Activated T-helper 2 cell treated with anti-CD3 and anti-CD28 coated beads, Interferon-gamma antibody, Interleukin-2, Interleukin-4, amounts not matched to agents 10 μg/mL and 5 μg/mL and 100 μg/mL, durations not matched to agents 14 hours and 24 hours and 36 hours (primary cell): Measurements from ENCODE around the gene PRKCA. TPM values are rescaled to one million over a fixed set of nuclear protein-coding genes. Genes with fewer than 3 reads are reported as not detected.
A peak's percentile ranks its signal among the peaks of the same experiment; 100 is the strongest.
"Not testable (repeated sequence)": the region's sequence is repeated elsewhere in the genome, so short reads cannot be mapped to it uniquely, and the experiment has no call there.

Experiments
- DNase-seq: peaks from one replicate; pipeline ENCODE4 v3.0.0; 2021; ENCODE audit warnings: low spot score
- H3K27ac Mint-ChIP-seq: one replicate; pipeline ENCODE4 v1.8.0; 2021; ENCODE audit warnings: mixed read lengths
- H3K27me3 Mint-ChIP-seq: one replicate; pipeline ENCODE4 v1.8.0; 2021; ENCODE audit warnings: low read depth, mixed read lengths
- H3K36me3 Mint-ChIP-seq: one replicate; pipeline ENCODE4 v1.8.0; 2021; ENCODE audit warnings: low read depth, mixed read lengths
- H3K4me1 Mint-ChIP-seq: one replicate; pipeline ENCODE4 v1.8.0; 2021; ENCODE audit warnings: low read depth, mixed read lengths
- H3K4me3 Mint-ChIP-seq: one replicate; pipeline ENCODE4 v1.8.0; 2021; ENCODE audit warnings: low read depth, mild to moderate bottlenecking, moderate library complexity, mixed read lengths
- H3K9me3 Mint-ChIP-seq: one replicate; pipeline ENCODE4 v1.8.0; 2021; ENCODE audit warnings: mixed read lengths
- intact Hi-C: fragments of 100-400 bp; cut with micrococcal nuclease; formaldehyde crosslinking; loops from one replicate; pipeline ENCODE4 v1.15.1; 2023
- total RNA-seq: library from RNA; stranded (reverse); gene quantifications from 2 replicates; pipeline ENCODE4 v1.2.3, GENCODE V29; 2022

Gene PRKCA
- total RNA-seq, 1 donor from 2014 or later: 268 TPM

DNA sequence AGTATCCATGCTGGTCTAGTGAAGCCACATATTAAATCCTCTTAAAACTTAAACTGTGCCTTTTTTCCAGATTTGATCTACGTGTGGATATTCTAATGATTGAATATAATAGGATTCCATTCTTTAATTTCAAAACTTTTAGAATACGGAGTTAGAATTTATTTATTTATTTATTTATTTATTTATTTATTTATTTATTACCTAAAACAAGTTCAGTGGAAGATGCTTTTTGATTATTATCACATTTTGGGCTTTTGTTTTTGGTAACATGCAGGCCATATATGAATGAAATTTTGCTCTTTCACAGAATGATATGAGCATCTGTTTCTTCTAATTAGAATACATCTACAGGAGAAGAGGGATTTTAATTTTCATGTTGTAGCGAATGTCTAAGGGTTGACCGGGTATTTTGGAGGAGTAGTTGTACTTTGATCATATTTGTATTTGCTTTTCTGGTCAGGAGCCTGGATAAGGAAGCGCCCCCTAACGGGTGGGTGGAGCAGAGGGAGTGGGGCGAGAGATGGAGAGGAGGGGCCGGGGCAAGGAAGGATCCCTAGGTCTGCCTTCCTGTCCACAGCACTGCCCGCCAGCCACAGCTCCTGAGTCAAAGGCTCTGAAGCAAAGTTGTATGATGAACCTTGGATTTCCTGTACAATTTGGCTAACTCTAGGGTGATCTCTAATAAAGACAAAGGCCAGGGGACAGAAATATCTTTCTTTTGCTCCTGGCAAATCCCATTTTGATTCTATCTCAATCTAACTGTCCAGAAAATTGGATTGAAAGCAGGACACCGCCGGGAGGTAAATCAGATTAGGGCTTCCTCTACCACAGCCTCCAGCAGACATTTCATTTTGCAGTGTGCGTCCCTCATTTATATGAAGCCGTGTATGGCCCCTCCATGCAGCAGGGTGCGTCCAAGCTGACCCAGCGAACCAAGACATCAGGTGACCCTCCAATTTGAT, 149.1 kb downstream of the PRKCA start:
- H3K9me3 Mint-ChIP-seq: peaks cover 17% of the 10 kb centered on the region

DNA sequence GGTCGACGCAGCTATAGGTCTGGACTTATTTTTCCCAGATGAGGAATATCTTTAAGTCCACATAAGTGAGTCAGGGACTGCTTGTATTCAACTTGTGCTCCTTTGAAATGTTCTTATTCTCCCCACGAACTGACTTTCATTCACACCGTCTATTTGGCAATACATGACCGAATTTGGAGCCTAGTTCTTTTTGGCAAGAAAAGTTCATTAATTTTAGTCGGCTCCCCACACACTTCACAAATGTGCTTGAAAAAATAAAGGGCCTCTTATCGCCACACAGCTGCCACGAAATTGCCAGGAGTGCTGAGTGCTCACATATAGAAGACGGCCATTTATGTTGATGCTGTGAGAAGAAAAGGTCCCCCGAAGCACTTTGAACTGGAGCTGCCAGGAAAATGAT, 152.6 kb downstream of the PRKCA start:
- no peak overlapping the region for H3K4me3 Mint-ChIP-seq

More for the DNA sequence above, 149.1 kb downstream of the PRKCA start:
- Mint-ChIP-seq H3K36me3 (peaks cover 64% of the 10 kb centered on the region), H3K4me1 (peaks cover 28% of the 10 kb centered on the region), H3K27ac (no peak overlapping the region), H3K27me3 (no peaks in the 10 kb centered on the region), H3K4me3 (no peak overlapping the region)
- intact Hi-C loops: no loop called here
- no peak for DNase-seq

DNA sequence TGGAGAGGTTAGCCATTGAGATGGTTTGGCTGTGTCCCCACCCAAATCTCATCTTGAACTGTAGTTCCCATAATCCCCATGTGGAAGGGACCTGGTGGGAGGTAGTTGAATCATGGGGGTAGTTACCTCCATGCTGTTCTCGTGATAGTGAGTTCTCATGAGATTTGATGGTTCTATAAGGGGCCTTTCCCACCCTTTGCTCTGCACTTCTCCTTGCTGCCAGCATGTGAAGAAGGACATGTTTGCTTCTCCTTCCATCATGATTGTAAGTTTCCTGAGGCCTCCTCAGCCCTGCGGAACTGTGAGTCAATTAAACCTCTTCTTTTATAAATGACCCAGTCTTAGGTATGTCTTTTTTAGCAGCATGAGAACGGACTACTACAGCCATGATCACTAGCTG, 155.1 kb downstream of the PRKCA start:
- H3K27ac Mint-ChIP-seq, intact Hi-C loops, H3K4me3 Mint-ChIP-seq, H3K27me3 Mint-ChIP-seq, DNase-seq: not testable (repeated sequence)
- H3K36me3 Mint-ChIP-seq: peaks cover 79% of the 10 kb centered on the region
- peaks cover 18% of the 10 kb centered on the region for H3K4me1 Mint-ChIP-seq
- peaks cover 36% of the 10 kb centered on the region for H3K9me3 Mint-ChIP-seq

More for the DNA sequence above, 152.6 kb downstream of the PRKCA start:
- H3K27me3 Mint-ChIP-seq: no peaks in the 10 kb centered on the region
- peaks cover 36% of the 10 kb centered on the region for H3K9me3 Mint-ChIP-seq
- peaks cover 22% of the 10 kb centered on the region for H3K4me1 Mint-ChIP-seq
- H3K27ac Mint-ChIP-seq: no peak overlapping the region
- no peak for DNase-seq
- peaks cover 91% of the 10 kb centered on the region for H3K36me3 Mint-ChIP-seq
- intact Hi-C loops: no loop called here

DNA sequence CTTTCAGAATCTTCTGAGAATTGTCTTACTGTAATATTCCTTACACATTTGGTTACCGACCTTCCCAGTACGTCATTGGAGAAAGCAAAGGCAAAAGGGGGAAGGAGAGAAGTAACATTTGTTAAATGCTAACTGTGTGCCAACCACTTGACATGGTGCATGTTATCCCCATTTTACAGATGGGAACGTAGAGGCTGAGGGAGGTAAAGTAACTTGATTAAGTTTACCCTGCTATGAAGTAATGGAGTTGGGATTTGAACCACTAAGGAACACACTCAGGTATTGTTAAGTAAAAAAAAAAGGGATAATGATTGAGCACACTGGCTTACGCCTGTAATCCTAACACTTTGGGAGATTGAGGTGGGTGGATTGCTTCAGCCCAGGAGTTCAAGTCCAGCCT, 156.4 kb downstream of the PRKCA start:
- Mint-ChIP-seq H3K4me1 (peaks cover 23% of the 10 kb centered on the region), H3K9me3 (peaks cover 36% of the 10 kb centered on the region), H3K4me3 (no peak overlapping the region), H3K27ac (no peak overlapping the region), H3K36me3 (peaks cover 70% of the 10 kb centered on the region), H3K27me3 (no peaks in the 10 kb centered on the region)
- intact Hi-C loops: no loop called here
- no peak for DNase-seq

DNA sequence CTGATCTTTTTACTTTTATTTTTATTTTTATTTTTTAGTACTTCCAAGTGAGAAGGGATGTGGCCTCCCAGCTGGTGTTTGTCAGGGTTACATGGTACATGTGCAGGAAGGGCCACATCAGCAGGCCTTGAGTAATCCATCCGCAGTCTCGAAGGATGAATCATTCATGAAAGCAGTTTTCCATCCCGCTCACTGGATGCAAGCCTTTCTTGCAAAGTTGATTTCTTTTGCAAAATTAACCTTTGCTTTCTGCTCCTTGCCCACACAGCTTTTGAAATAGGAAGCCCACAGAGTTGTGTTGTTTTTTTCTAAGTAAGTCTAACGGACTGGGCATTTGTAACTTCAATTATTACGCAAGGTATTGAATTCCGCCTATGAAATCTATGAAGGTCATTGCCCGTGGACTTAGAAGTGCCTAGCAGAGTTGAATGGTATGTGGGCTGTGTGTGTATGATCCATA, 157.4 kb downstream of the PRKCA start:
- intact Hi-C loops: no loop called here
- Mint-ChIP-seq H3K27ac (peak overlapping the region; percentile 15), H3K36me3 (peaks cover 68% of the 10 kb centered on the region)

DNA sequence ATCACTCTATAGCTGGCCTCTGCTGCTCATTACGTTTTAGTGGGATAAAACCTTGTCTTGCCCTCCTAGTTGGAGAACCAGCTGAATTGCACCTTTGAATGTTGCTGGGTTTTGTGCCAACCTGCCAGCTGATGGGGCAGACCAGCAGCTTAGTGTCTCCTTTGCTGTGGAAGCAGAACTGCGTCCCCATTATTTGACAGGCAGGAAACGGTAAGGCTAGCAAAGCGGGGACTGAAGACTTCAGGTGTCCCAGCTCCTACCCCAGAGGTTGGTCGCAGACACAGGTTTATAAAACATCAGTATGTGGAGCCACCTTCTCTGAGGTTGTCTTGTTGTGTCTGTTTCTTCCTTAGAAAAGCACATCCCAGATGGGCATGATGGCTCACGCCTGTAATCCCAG, 158.1 kb downstream of the PRKCA start:
- peak overlapping the region; percentile 28 for H3K27ac Mint-ChIP-seq

More for the DNA sequence above, 157.4 kb downstream of the PRKCA start:
- Mint-ChIP-seq H3K9me3 (peaks cover 29% of the 10 kb centered on the region), H3K4me3 (no peak overlapping the region), H3K4me1 (peaks cover 28% of the 10 kb centered on the region), H3K27me3 (no peaks in the 10 kb centered on the region)
- DNase-seq: no peak

DNA sequence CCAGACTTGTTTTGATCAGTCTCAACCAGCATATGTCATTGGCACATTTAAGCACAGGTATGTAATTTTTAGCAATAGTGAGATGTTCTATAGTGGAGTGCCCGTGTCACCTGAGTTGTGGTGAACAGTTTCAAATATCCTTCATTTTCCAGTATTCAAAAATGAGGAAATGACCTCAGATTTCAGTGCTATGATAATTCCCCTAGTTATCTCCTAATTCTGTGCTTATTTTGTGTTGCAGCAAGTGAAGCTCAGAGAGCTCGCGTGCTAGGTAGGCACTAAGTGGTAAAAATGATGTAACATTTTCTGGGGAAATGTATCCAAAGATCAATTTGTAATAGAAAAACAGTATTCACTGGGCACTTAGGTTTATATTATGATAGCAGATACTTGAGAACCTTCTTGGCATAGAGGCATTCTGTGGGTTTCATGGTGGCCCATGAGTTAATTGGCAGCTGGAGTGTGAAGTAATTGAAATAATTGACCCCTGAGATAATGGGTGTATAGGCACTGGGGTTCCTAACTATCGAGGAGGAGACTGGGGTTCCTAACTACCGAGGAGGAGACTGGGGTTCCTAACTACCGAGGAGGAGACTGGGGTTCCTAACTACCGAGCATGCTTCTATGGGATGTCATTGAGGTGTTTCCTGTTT, 159.1 kb downstream of the PRKCA start:
- H3K27me3 Mint-ChIP-seq: no peaks in the 10 kb centered on the region
- peaks cover 39% of the 10 kb centered on the region for H3K4me1 Mint-ChIP-seq
- no peak overlapping the region for H3K4me3 Mint-ChIP-seq
- no peak for DNase-seq
- H3K36me3 Mint-ChIP-seq: peaks cover 59% of the 10 kb centered on the region
- peak overlapping the region; percentile 0 for H3K27ac Mint-ChIP-seq
- peaks cover 18% of the 10 kb centered on the region for H3K9me3 Mint-ChIP-seq
- intact Hi-C loops: no loop called here

More for the DNA sequence above, 158.1 kb downstream of the PRKCA start:
- Mint-ChIP-seq H3K36me3 (peaks cover 64% of the 10 kb centered on the region), H3K9me3 (peaks cover 28% of the 10 kb centered on the region), H3K4me3 (no peak overlapping the region), H3K4me1 (peaks cover 31% of the 10 kb centered on the region), H3K27me3 (no peaks in the 10 kb centered on the region)
- DNase-seq: no peak
- intact Hi-C loops: no loop called here

DNA sequence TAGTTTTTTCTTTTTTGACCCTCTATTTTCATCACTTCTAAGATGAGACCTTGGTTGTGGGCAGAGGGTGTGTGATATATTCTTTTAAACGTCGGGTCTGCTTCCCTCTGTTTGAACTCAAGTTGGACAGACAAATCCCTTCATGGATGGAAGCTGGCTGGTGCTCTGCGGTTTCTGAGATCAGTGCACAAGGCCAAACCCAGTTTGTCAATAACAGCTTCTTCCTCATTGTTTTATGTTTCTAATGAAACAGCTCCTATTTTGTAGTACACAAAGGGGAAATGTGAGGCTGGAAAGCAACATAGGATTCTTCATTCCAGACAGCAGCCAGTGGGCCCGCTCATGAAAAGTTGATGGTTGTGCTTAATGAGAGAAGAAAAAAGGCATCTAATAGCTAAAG, 159.6 kb downstream of the PRKCA start:
- no peak for DNase-seq
- Mint-ChIP-seq H3K9me3 (peaks cover 13% of the 10 kb centered on the region), H3K27ac (no peak overlapping the region), H3K36me3 (peaks cover 56% of the 10 kb centered on the region), H3K4me1 (peaks cover 44% of the 10 kb centered on the region), H3K27me3 (no peaks in the 10 kb centered on the region), H3K4me3 (no peak overlapping the region)
- intact Hi-C loops: no loop called here

DNA sequence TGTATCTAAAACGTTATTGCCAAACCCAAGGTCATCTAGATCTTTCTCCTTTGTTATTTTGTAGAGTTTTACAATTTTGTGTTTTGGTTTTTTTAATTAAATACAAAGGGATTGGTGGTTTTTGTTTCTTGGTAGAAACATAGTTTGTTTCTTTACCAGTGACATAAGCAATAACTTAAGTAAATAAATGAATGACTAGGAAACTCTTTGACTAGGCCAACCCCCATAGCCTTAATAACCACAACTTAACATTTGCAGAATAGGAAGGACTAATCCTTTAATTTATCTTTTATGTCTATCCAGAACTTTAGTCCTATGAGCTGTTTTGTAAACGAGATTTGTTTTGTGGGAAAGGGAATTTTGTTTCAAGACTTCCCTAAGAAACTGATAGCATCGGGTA, 162.5 kb downstream of the PRKCA start:
- Mint-ChIP-seq H3K36me3 (peaks cover 44% of the 10 kb centered on the region), H3K27ac (no peak overlapping the region), H3K4me1 (peaks cover 66% of the 10 kb centered on the region), H3K4me3 (no peak overlapping the region), H3K27me3 (no peaks in the 10 kb centered on the region), H3K9me3 (no peaks in the 10 kb centered on the region)
- no peak for DNase-seq
- intact Hi-C loops: loop anchor here (5.0 kb wide), 2 partner anchors 102 to 167 kb away; no protein-coding TSS in a partner anchor

DNA sequence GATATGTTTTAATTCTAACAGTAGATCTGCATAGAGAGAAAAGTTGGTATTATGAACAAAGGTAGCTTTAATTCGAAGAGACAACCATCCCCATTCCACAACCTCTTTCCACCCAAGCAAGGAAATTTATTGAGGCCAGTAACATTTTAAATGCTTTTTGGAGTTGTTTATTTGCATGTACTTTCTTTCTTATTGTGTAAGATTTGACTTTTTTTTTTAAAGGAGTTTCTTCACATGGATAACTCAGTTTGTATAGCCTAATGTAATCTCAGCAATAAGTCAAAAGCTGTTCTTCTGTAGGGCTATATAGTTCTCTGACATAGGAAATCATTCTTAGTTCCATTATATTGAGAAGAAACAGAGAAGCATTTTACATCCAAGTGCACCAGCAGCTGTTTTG, 163.3 kb downstream of the PRKCA start:
- H3K9me3 Mint-ChIP-seq: no peaks in the 10 kb centered on the region
- no peak overlapping the region for H3K4me3 Mint-ChIP-seq
- H3K4me1 Mint-ChIP-seq: peaks cover 66% of the 10 kb centered on the region
- intact Hi-C loops: loop anchor here (2.0 to 5.0 kb wide), 5 partner anchors 39 to 167 kb away; no protein-coding TSS in a partner anchor
- peaks cover 43% of the 10 kb centered on the region for H3K36me3 Mint-ChIP-seq
- peak overlapping the region; percentile 35 for H3K27ac Mint-ChIP-seq
- no peak for DNase-seq
- no peaks in the 10 kb centered on the region for H3K27me3 Mint-ChIP-seq

DNA sequence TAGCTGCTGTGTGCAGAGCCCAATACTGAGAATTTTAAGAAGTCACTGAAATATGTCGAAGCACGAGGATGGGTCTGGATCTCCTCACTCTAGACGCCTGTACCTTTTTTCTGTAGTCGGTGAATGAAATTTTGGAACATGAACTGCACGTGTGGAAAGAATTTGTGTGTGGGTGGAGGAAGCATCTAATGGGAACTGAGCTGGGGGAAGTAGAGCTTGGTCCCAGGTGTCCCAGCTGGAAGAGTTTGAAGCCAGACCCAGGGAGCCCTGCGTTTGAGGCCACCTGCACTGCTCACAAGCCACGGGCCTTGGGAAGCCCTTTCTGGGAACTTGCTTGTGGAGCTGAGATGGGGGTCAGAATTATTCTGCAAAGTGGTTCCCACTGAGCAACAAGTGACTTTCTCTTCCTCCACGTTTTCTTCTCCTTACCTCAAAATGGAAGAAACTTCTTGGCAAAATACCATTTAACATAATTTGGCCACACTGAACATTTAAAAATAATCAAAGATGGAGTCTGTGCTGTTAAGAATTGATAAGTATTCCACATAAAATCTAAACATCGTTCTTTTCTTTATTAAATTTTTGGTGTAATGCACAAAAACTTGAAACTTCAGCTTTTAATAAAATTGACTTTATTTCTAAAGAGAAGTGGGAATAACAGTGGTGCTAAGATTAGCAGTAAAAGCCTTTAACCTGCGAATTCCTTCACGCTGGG, 163.8 kb downstream of the PRKCA start:
- H3K9me3 Mint-ChIP-seq: no peaks in the 10 kb centered on the region

DNA sequence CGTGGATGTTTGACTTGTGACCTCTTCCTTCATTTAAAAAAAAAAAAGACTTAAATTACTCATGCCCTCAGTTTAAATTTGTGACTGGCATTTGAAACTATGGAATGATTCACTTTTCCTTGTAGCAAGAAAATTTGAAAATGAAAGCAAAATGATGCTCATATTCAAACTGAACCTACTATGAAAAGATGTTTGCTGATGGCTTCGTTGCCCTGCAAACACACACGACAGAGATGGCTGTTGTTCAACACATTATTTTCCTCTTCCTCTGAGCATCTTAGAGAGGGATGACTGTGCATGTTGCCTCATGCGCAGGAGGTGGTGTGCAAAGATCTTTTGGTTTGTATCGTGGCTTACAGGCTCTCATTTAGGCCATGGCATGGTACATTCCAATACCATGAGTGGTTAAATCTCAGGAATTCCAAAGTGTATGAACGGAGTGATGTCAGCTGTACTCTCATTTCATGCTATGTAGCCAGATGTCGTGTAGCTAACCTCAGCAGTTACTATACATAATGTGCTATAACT, 164.5 kb downstream of the PRKCA start:
- intact Hi-C loops: loop anchor here (1.0 to 5.0 kb wide), 10 partner anchors 40 to 165 kb away; no protein-coding TSS in a partner anchor
- peaks cover 34% of the 10 kb centered on the region for H3K36me3 Mint-ChIP-seq
- peak overlapping the region; percentile 46 for H3K4me3 Mint-ChIP-seq
- no peaks in the 10 kb centered on the region for H3K9me3 Mint-ChIP-seq
- peaks cover 59% of the 10 kb centered on the region for H3K4me1 Mint-ChIP-seq
- DNase-seq: peak; percentile 48
- H3K27ac Mint-ChIP-seq: peak overlapping the region; percentile 93
- no peaks in the 10 kb centered on the region for H3K27me3 Mint-ChIP-seq

More for the DNA sequence above, 163.8 kb downstream of the PRKCA start:
- Mint-ChIP-seq H3K27me3 (no peaks in the 10 kb centered on the region), H3K4me3 (no peak overlapping the region), H3K27ac (peak overlapping the region; percentile 93), H3K4me1 (peaks cover 64% of the 10 kb centered on the region), H3K36me3 (peaks cover 40% of the 10 kb centered on the region)
- no peak for DNase-seq
- intact Hi-C loops: loop anchor here (2.0 to 5.0 kb wide), 5 partner anchors 39 to 166 kb away; no protein-coding TSS in a partner anchor
